DMS114 treated with DMSO at 0.1 percent for 48 hours (cell line): ENCODE results near the gene SERTM2.
A peak's percentile ranks its signal among the peaks of the same experiment; 100 is the strongest.

Source experiments
- DNase-seq: peaks from one replicate; lab custom pipeline; 2025; ENCODE audit not compliant: unreplicated experiment; lab: John Stamatoyannopoulos, UW

Gene SERTM2

DNA sequence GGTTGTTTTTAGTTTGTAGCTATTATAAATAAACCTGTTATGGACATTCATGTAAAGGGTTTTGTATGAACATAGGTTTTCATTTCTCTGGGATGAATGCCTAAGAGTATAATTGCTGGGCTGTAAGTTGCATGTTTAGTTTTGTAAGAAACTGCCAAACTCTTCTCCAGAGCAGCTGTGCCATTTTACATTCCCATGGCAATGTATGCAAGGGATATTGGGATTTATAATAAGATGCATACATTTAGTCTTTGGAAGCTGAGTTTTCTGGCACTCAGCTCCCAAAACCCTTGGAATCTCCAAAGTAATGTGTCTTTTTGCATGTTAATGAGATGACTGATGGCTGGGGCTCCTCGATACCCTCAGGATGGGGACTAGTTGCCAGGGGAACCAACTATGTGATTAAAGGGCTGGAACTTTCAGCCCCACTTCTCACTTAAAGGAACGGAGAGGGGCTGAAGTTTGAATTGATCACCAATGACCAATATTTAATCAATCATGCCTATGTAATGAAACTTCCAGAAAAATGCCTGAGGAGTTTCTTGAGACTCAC lies 44.0 kb downstream of the SERTM2 start:
- DNase-seq: no peak

DNA sequence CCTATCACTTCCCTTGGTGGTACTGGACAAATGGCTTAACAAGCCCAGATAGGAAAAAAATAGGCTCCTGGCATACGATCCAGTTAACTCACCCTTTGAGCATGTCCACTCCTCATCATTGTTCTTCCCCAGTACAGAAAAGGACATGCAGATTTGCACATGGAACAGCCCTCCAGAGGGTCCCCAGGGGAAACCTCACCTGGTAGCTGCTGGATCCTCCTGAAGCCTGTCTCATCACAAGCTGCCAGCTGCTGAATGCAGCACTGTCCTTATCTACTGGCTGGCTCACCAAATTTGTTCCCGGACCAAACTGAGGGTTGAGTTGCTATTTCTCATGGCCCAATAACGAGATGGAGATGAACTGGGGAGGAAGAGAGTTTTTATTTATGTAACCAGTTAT lies 49.4 kb downstream of the SERTM2 start:
- no peak for DNase-seq

DNA sequence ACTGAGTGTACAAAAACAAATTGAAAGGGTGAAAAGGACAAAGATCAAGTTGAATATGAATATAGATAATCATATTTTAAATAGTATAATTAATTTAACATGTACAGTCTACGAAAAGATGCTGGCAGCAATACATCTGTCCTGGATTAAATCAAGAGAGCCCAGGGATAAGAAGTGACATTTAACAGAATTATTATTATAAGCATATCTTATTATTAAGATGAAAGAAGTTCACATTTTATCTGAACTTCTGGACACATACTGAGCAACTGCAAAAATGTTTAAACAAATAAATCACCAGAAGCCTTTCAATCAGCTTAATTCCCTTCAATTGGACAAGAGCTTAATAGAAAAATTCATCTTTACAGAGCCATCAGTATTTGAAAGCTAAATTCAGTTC lies 50.4 kb downstream of the SERTM2 start:
- DNase-seq: no peak

DNA sequence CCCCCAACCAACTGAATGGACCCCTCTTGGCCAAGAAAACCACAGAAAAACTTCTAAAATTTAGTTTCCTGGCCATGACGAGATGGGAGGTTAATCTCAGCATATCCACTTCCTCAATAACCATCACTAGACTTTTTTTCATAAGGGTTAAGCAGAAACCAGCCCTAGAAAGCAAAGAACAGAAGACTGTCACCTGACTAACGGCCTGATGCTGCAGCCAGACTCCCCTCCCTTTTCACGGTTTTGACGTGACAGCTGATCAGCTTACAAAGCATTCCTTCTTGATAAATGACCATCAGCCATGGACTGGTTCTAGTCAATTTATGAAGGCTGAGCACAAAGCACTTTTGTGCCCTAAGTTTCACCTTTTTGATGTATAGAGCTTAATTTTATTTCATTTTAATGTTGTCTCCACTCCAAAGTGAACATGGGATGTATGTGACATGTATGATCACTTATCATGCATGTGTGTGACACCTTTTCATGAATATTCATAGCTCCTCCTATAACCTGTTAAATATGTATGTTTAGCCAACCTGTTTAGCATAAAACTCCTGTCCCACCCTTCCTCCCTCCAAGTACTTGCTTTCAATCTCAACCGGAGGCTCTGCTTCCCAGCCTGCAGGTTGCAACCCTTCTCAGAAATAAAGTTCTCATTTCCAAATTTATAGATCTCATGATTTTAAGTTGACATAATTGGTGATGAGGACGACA lies 56.3 kb downstream of the SERTM2 start:
- no peak for DNase-seq

DNA sequence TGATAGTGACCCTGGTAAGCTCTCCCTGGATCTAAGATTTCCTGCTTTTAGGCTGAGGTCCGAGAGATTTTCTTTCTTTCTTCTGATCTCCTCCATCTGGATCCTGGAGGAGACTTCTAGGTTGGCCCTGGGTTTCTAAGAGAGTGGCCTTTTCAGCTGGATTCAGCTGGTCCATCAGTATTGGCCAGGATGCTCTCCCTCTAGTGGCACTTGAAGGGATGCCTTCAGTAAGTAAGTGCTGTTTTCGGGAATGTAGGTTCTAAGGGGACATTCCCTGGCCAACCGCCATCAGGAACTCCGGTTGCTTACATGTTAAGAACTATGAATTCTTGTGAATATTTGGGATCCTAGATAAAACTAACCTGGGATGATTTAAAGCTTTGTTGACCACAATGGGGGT lies 56.9 kb downstream of the SERTM2 start:
- peak; percentile 32 for DNase-seq

DNA sequence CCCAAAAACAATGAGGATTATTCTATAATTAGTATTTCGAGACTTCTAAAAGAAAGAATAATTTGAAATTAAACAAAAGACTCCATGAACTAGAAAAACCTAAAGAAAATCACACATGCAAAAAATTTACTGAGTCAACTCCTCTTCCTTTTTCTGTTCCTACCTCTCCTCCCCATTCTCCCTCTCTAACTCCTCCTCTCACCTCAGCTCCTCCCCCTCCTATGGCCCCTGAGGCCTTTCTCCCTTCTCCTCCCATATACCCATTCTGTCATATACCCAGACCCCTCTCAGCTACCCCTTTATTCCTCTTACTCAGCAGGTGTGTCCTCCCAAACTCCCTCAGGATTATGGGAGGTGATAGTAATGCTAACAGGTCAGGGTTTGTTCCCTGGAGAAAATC lies 57.4 kb downstream of the SERTM2 start:
- no peak for DNase-seq
